Loucy (cell line): ENCODE data around the gene FAM3B.

Experiments used
- H2AFZ ChIP-seq: fragments of 200-600 bp; sonication (generic); 2 replicates; pipeline ENCODE4 v1.6.0; 2016; ENCODE audit warnings: antibody characterized with exemption, mild to moderate bottlenecking, low read length, moderate library complexity
- H3F3A ChIP-seq: fragments of 200-600 bp; 2 replicates; pipeline ENCODE4 v1.6.0; 2016; ENCODE audit warnings: antibody characterized with exemption, low read depth, mild to moderate bottlenecking
- H3K27me3 ChIP-seq: fragments of 200-600 bp; sonication (generic); 2 replicates; pipeline ENCODE4 v1.6.1; 2014; ENCODE audit warnings: low read length, mild to moderate bottlenecking; ENCODE audit not compliant: insufficient read depth, poor library complexity, severe bottlenecking
- H3K36me3 ChIP-seq: fragments of 200-600 bp; sonication (generic); 2 replicates; pipeline ENCODE4 v1.6.1; 2016; ENCODE audit warnings: low read length; ENCODE audit not compliant: insufficient read depth
- H3K4me1 ChIP-seq: fragments of 200-600 bp; sonication (generic); 2 replicates; pipeline ENCODE4 v1.5.1; 2014; ENCODE audit warnings: low read length, mild to moderate bottlenecking; ENCODE audit not compliant: insufficient read depth, poor library complexity, severe bottlenecking
- H3K4me2 ChIP-seq: fragments of 200-600 bp; sonication (generic); 2 replicates; pipeline ENCODE4 v1.6.0; 2014; ENCODE audit warnings: antibody characterized with exemption, low read length, low read depth, mild to moderate bottlenecking; ENCODE audit not compliant: poor library complexity, severe bottlenecking
- H3K4me3 ChIP-seq: fragments of 200-600 bp; sonication (generic); 2 replicates; pipeline ENCODE4 v1.5.1; 2014; ENCODE audit warnings: low read length, mild to moderate bottlenecking, mixed read lengths; ENCODE audit not compliant: poor library complexity, severe bottlenecking
- H3K79me2 ChIP-seq: fragments of 200-600 bp; sonication (generic); 2 replicates; pipeline ENCODE4 v1.6.1; 2014; ENCODE audit warnings: low read length; ENCODE audit not compliant: insufficient read depth
- H3K9ac ChIP-seq: fragments of 200-600 bp; sonication (generic); 2 replicates; pipeline ENCODE4 v1.6.0; 2014; ENCODE audit warnings: mild to moderate bottlenecking, low read depth, low read length, moderate library complexity; ENCODE audit not compliant: poor library complexity, severe bottlenecking
- H3K9me2 ChIP-seq: fragments of 200-600 bp; sonication (generic); replicated peaks from 2 replicates; pipeline ENCODE4 v1.6.1; 2016; ENCODE audit warnings: low read depth, low read length, mixed read lengths
- H3K9me3 ChIP-seq: fragments of 200-600 bp; sonication (generic); 2 replicates; pipeline ENCODE4 v1.6.1; 2014; ENCODE audit warnings: mild to moderate bottlenecking, antibody characterized with exemption, low read length, low read depth; ENCODE audit not compliant: insufficient read depth
- H4K20me1 ChIP-seq: fragments of 200-600 bp; sonication (generic); 2 replicates; pipeline ENCODE4 v1.6.0; 2014; ENCODE audit warnings: antibody characterized with exemption, low read length, mild to moderate bottlenecking; ENCODE audit not compliant: insufficient read depth, poor library complexity, severe bottlenecking
- EZH2phosphoT487 ChIP-seq: fragments of 200-600 bp; IDR thresholded peaks from 2 replicates; pipeline ENCODE4 v1.6.1; 2018; ENCODE audit warnings: antibody characterized with exemption, mild to moderate bottlenecking, moderate library complexity, borderline replicate concordance
- TF ChIP-seq, protein P1 (sequence below): fragments of 200-600 bp; sonication (generic); conservative IDR thresholded peaks from 2 replicates; pipeline ENCODE4 v1.5.1; 2014; ENCODE audit warnings: mild to moderate bottlenecking, antibody characterized with exemption, low read length

Gene FAM3B

DNA sequence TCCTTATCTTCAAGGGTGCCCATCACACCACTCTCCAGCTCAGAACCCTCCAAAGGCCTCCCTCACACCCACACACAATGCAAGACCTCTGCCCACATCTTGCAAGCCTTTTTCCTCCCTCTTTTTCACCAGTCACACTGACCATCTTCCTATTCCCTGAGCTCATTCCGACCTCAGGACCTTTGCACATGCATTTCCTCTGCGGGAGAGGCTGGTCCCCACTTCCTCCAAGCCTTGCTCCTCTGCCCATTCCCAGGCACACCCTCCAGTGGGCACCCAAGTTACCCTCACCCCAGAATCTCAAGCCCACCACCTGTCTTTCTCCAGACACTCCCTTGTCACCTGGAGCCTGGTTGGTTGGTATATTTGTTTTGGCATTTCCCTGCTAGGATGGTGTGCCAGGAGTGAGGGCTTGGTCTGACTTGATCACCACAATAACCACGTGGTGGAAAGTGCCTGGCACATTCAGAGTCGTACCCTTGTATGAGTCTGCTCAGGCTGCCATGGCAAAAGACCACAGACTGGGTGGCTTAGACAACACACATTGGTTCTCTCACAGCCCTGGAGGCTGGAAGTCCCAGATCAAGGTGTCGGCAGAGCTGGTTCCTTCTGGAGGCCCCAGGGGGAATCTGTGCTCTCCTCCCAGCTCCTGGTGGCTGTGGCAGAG is 58.4 kb downstream of the FAM3B start:
- Histone ChIP-seq H4K20me1 (peaks cover 32% of the 10 kb centered on the region), H3K36me3 (peaks cover 32% of the 10 kb centered on the region; the same call in 1 of the 2 replicates), H3K27me3 (no peaks in the 10 kb centered on the region), H3F3A (no peaks in the 10 kb centered on the region), H3K4me2 (peak overlapping the region; percentile 95), H3K4me3 (peak overlapping the region; percentile 5), H3K9me3 (no peaks in the 10 kb centered on the region), H2AFZ (no peak overlapping the region), H3K4me1 (peaks cover 46% of the 10 kb centered on the region), H3K9ac (peak overlapping the region; percentile 18), H3K9me2 (no peaks in the 10 kb centered on the region), H3K79me2 (peaks cover 58% of the 10 kb centered on the region)
- TF ChIP-seq, protein P1, sequence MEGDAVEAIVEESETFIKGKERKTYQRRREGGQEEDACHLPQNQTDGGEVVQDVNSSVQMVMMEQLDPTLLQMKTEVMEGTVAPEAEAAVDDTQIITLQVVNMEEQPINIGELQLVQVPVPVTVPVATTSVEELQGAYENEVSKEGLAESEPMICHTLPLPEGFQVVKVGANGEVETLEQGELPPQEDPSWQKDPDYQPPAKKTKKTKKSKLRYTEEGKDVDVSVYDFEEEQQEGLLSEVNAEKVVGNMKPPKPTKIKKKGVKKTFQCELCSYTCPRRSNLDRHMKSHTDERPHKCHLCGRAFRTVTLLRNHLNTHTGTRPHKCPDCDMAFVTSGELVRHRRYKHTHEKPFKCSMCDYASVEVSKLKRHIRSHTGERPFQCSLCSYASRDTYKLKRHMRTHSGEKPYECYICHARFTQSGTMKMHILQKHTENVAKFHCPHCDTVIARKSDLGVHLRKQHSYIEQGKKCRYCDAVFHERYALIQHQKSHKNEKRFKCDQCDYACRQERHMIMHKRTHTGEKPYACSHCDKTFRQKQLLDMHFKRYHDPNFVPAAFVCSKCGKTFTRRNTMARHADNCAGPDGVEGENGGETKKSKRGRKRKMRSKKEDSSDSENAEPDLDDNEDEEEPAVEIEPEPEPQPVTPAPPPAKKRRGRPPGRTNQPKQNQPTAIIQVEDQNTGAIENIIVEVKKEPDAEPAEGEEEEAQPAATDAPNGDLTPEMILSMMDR: no peak
- TF ChIP-seq EZH2phosphoT487: no peak

DNA sequence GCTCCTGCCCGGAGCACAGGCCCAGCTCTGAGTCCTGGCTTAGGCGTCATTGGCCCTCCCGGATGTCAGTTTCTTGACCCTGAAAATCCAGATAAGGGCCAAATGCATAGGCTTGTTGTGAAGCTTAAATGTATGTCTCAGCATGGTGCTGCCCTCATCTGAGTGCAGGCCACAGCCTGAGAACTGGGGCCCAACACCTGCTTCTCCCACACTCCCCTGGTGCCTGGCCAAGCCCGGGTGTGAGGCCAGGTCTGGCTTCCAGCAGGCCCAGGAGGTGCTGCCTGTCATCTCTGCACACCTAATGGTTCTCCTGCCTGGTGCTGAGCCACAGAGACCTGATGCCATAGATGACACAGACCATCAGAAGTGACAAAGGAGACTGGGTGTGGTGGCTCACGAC is 59.3 kb downstream of the FAM3B start:
- Histone ChIP-seq H3K9ac (no peak overlapping the region), H4K20me1 (peaks cover 32% of the 10 kb centered on the region), H3K79me2 (peaks cover 52% of the 10 kb centered on the region), H3F3A (no peaks in the 10 kb centered on the region), H3K27me3 (no peaks in the 10 kb centered on the region), H3K9me3 (no peaks in the 10 kb centered on the region), H3K4me1 (peaks cover 42% of the 10 kb centered on the region), H3K4me3 (no peak overlapping the region), H3K4me2 (peak overlapping the region; percentile 95), H2AFZ (no peak overlapping the region), H3K36me3 (peaks cover 41% of the 10 kb centered on the region; the same call in 1 of the 2 replicates), H3K9me2 (no peaks in the 10 kb centered on the region)
- TF ChIP-seq, protein P1: no peak
- no peak for TF ChIP-seq EZH2phosphoT487

DNA sequence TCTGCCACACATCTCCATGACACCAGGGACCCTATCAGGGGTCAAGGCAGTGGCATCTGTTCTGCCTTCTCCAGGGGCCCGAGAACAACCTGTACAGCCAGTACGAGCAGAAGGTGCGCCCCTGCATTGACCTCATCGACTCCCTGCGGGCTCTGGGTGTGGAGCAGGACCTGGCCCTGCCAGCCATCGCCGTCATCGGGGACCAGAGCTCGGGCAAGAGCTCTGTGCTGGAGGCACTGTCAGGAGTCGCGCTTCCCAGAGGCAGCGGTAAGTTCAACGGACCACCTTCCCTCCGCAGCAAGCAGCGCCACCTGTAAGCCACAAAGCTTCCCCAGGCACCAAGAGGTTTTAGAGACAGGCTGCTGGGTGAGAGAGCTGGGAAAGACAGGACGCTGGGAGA is 61.1 kb downstream of the FAM3B start:
- Histone ChIP-seq H3K27me3 (no peaks in the 10 kb centered on the region), H3K36me3 (peaks cover 56% of the 10 kb centered on the region; the same call in 1 of the 2 replicates), H2AFZ (no peak overlapping the region), H3K9ac (no peak overlapping the region), H3F3A (no peaks in the 10 kb centered on the region), H4K20me1 (peaks cover 16% of the 10 kb centered on the region), H3K4me1 (peaks cover 23% of the 10 kb centered on the region), H3K9me3 (no peaks in the 10 kb centered on the region), H3K9me2 (no peaks in the 10 kb centered on the region), H3K79me2 (peaks cover 33% of the 10 kb centered on the region), H3K4me3 (no peak overlapping the region), H3K4me2 (no peak overlapping the region)
- no peak for TF ChIP-seq EZH2phosphoT487

DNA sequence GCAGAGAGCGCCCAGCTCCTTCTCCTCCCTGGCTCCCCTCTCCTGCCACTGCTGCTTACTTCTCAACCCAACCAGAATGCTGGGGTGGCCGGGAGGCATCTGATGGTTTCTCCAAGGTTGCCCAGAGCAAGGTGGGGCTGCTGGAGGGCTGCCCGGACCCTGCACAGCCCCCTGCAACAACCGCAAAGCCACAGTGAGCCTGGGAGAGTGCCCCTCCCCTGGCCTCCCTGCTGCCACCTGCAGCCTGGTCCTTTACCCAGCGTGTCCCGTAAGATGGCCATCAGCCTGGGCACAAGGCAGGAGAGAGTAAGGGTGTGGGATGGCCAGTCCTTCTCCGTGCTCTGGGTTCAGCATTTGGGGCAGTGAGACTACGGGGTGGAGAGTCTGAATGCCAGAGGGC is 62.2 kb downstream of the FAM3B start:
- Histone ChIP-seq H3K9ac (no peak overlapping the region), H3K4me2 (no peak overlapping the region), H3K4me3 (no peak overlapping the region), H2AFZ (no peak overlapping the region), H3K27me3 (no peaks in the 10 kb centered on the region), H3K9me2 (no peaks in the 10 kb centered on the region), H4K20me1 (peaks cover 5% of the 10 kb centered on the region), H3F3A (no peaks in the 10 kb centered on the region), H3K9me3 (no peaks in the 10 kb centered on the region), H3K36me3 (peaks cover 67% of the 10 kb centered on the region; the same call in 1 of the 2 replicates), H3K79me2 (peaks cover 22% of the 10 kb centered on the region; the same call in 1 of the 2 replicates), H3K4me1 (peaks cover 13% of the 10 kb centered on the region)
- TF ChIP-seq EZH2phosphoT487: no peak
- TF ChIP-seq, protein P1: no peak; the same call in 1 of the 2 replicates
